HG03520 (cell line): ENCODE results near the gene BICD1.
"Not testable (repeated sequence)": the region's sequence is repeated elsewhere in the genome, so short reads cannot be mapped to it uniquely, and the experiment has no call there.

Experiments used
- ATAC-seq: cut with Tn5 transposase; IDR thresholded peaks from one replicate; pipeline ENCODE4 v1.9.1; 2021; ENCODE audit warnings: mild to moderate bottlenecking, moderate library complexity; ENCODE audit not compliant: unreplicated experiment

The BICD1 gene

GRCh38 chr12:32183650-32184049, 77.0 kb downstream of the BICD1 start:
- ATAC-seq: no peak

- ATAC-seq: not testable (repeated sequence)
Observed at GRCh38 chr12:32187127-32187526, 80.5 kb downstream of the BICD1 start.

- no peak for ATAC-seq
Observed at GRCh38 chr12:32191445-32191844, 84.8 kb downstream of the BICD1 start.

- ATAC-seq: no peak
Observed at GRCh38 chr12:32196250-32197198, 89.9 kb downstream of the BICD1 start.

- ATAC-seq: no peak
Observed at GRCh38 chr12:32197421-32197820, 90.8 kb downstream of the BICD1 start.

- no peak for ATAC-seq
Observed at GRCh38 chr12:32198555-32198954, 91.9 kb downstream of the BICD1 start.

GRCh38 chr12:32201096-32201495, 94.4 kb downstream of the BICD1 start:
- ATAC-seq: no peak

- ATAC-seq: no peak
Observed at GRCh38 chr12:32201976-32202375, 95.3 kb downstream of the BICD1 start.

- ATAC-seq: no peak
Observed at GRCh38 chr12:32205731-32206130, 99.1 kb downstream of the BICD1 start.

GRCh38 chr12:32208355-32208754, 101.7 kb downstream of the BICD1 start:
- no peak for ATAC-seq

GRCh38 chr12:32211066-32211899, 104.6 kb downstream of the BICD1 start:
- no peak for ATAC-seq

GRCh38 chr12:32211900-32212156, 105.2 kb downstream of the BICD1 start:
- ATAC-seq: no peak

GRCh38 chr12:32214723-32215122, 108.1 kb downstream of the BICD1 start:
- no peak for ATAC-seq

- no peak for ATAC-seq
Observed at GRCh38 chr12:32217354-32218310, 111.0 kb downstream of the BICD1 start.

- ATAC-seq: no peak
Observed at GRCh38 chr12:32223941-32224340, 117.3 kb downstream of the BICD1 start.

GRCh38 chr12:32226768-32227167, 120.1 kb downstream of the BICD1 start:
- ATAC-seq: no peak

GRCh38 chr12:32229971-32230612, 123.4 kb downstream of the BICD1 start:
- no peak for ATAC-seq

- no peak for ATAC-seq
Observed at GRCh38 chr12:32230613-32230993, 124.0 kb downstream of the BICD1 start.

GRCh38 chr12:32231361-32231760, 124.7 kb downstream of the BICD1 start:
- ATAC-seq: not testable (repeated sequence)

GRCh38 chr12:32233568-32233967, 126.9 kb downstream of the BICD1 start:
- ATAC-seq: no peak
